GM19238 (cell line): ENCODE measurements around the gene XPA.
"Not testable (repeated sequence)": the region's sequence is repeated elsewhere in the genome, so short reads cannot be mapped to it uniquely, and the experiment has no call there.

ENCODE experiments used
- DNase-seq: peaks from one replicate; pipeline ENCODE4 v3.0.0; 2011; ENCODE audit warnings: low spot score; ENCODE audit not compliant: insufficient read length

XPA gene

GRCh38 chr9:97696803-97697601 lies at the start of gene XPA:
TSS of gene XPA (minus strand) at chr9:97697340. CDS start at chr9:97697292, 48 bp downstream.
- peak; percentile 92 for DNase-seq

GRCh38 chr9:97744710-97745708 lies 47.9 kb upstream of the XPA start:
- DNase-seq = no peak

- not testable (repeated sequence) for DNase-seq
These were observed 46.9 kb upstream of the XPA start for GRCh38 chr9:97744025-97744424.

- no peak for DNase-seq
These were observed 45.4 kb upstream of the XPA start for GRCh38 chr9:97742545-97742944.

- no peak for DNase-seq
These were observed 44.8 kb upstream of the XPA start for GRCh38 chr9:97741947-97742346.

- peak; percentile 10 for DNase-seq
These were observed 44.0 kb upstream of the XPA start for GRCh38 chr9:97740848-97741821.

GRCh38 chr9:97737429-97737828 lies 40.3 kb upstream of the XPA start:
- DNase-seq = no peak

- DNase-seq = no peak
These were observed 38.0 kb upstream of the XPA start for GRCh38 chr9:97735070-97735600.

- no peak for DNase-seq
These were observed 29.6 kb upstream of the XPA start for GRCh38 chr9:97726716-97727115.

GRCh38 chr9:97723819-97724218 lies 26.7 kb upstream of the XPA start:
- no peak for DNase-seq

- DNase-seq = no peak
These were observed 25.2 kb upstream of the XPA start for GRCh38 chr9:97722331-97722730.

GRCh38 chr9:97721396-97721795 lies 24.3 kb upstream of the XPA start:
- no peak for DNase-seq

GRCh38 chr9:97717866-97718265 lies 20.7 kb upstream of the XPA start:
- DNase-seq = no peak

- DNase-seq = no peak
These were observed 17.3 kb upstream of the XPA start for GRCh38 chr9:97714435-97714834.

- no peak for DNase-seq
These were observed 14.1 kb upstream of the XPA start for GRCh38 chr9:97711223-97711626.

- peak; percentile 56 for DNase-seq
These were observed 13.4 kb upstream of the XPA start for GRCh38 chr9:97710356-97711222.

GRCh38 chr9:97706246-97706645 lies 9.1 kb upstream of the XPA start:
- no peak for DNase-seq

- no peak for DNase-seq
These were observed 8.3 kb upstream of the XPA start for GRCh38 chr9:97705354-97705950.

GRCh38 chr9:97704851-97705250 lies 7.7 kb upstream of the XPA start:
- no peak for DNase-seq

GRCh38 chr9:97704345-97704677 lies 7.2 kb upstream of the XPA start:
- no peak for DNase-seq
